Stimulated activated CD8-positive, alpha-beta memory T cell treated with anti-CD3 and anti-CD28 coated beads, Interleukin-2, amount 100 ng/mL, for 1 hour (primary cell): Measurements from ENCODE around the gene ONECUT3.

ENCODE experiments used
- DNase-seq, 2 donors: peaks; one replicate each; pipeline ENCODE4 v3.0.0-alpha.2; 2020; ENCODE audit warnings: low read depth in 2 of 2

Gene ONECUT3

GRCh38 chr19:1768248-1768647 lies 14.9 kb downstream of the ONECUT3 start:
- DNase-seq: no peak

- DNase-seq: no peak
Observed at GRCh38 chr19:1768918-1769644, 15.8 kb downstream of the ONECUT3 start.

GRCh38 chr19:1769645-1769985 lies 16.3 kb downstream of the ONECUT3 start:
- DNase-seq: no peak

GRCh38 chr19:1770866-1771576 lies 17.7 kb downstream of the ONECUT3 start:
- DNase-seq: no peak

DNA sequence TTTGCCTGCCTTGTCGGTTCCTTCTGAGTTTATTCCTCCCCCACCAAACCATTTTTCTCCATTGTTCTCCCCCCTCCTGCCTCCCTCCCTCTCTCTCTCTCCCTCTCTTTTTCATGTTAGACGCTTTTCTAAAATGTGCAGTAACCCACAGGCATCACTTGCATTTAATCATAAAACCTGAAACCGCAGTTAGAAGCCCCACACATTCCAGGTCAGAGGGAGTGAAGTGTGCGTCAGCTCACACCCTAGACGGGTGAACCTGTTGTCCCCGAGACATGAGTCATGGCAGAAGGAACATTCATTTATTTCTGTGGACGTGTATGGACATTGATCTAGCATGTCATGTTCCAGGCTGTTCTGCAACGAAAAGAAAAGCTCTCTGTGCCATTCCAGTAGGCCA lies 19.9 kb downstream of the ONECUT3 start:
- DNase-seq: no peak

DNA sequence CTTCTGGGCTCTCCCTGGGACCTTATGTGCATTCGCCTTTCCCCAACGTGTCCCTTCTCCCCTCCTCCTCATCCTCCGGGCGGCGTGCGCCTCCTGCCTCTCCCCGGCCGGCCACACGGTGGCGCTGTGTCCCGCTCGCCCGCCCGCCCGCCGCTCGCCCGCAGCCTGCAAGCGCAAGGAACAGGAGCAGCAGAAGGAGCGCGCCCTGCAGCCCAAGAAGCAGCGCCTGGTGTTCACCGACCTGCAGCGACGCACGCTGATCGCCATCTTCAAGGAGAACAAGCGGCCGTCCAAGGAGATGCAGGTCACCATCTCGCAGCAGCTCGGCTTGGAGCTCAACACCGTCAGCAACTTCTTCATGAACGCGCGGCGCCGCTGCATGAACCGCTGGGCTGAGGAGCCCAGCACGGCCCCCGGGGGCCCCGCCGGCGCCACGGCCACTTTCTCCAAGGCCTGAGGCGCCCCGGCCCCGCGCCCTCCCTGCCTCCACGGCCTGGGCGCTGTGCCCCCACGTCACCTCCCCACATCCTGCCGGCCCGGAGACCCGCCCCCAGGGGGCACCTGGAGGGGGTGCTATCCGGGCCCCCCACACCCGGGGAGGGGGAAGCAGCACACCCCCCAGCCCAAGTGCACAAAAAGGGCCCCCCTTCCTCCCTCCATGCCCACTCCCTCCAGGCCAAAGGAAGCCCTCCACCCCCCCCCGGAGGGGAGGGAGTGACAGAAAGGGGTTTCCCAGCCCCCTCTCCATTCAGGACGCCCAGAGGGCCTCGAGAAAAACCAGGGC lies 21.9 kb downstream of the ONECUT3 start:
- DNase-seq: no peak

- DNase-seq: no peak
Observed at GRCh38 chr19:1775951-1776605, 22.8 kb downstream of the ONECUT3 start.

DNA sequence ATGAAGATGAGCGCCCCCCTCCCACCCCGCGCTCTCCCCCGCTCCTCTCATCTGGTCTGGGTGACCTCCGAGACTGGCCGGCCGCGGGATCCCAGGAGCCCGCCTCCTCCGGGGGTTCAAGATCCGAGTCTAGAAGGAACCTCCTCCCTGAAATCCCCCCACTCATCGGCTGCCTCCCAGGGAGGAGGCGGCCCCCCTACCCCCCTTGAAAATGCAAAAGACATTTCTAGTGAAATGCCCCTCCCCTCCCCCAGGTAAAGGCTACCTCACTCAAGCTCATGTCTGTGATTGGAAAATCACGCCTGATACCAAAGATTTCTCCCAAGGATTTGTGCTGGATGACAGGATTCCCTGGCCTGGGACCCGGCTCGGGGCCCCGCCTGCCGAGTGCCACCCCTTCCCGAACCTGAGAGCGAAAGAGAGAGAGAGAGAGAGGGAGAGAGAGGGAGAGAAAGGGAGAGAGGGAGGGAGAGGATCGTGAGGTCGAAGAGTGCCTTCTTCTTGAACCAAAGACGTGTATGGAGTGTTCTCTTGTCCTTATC lies 23.4 kb downstream of the ONECUT3 start:
- no peak for DNase-seq

DNA sequence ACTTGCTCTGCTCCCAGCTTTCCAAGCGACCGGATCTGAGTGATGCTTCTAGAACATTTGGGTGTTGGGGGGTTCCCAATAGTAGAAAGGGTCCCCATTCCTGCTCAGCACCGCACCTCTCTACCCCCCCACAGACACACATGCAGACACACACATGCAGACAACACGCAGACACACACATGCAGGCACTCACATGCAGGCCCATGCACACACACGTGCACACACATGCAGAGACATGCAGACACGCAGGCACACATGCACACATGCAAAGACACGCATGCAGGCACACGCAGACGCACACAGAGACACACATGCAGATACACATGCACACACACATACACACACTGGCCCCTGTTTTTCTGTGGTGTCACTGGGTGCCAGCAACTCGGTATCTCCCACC lies 23.8 kb downstream of the ONECUT3 start:
- DNase-seq: no peak

DNA sequence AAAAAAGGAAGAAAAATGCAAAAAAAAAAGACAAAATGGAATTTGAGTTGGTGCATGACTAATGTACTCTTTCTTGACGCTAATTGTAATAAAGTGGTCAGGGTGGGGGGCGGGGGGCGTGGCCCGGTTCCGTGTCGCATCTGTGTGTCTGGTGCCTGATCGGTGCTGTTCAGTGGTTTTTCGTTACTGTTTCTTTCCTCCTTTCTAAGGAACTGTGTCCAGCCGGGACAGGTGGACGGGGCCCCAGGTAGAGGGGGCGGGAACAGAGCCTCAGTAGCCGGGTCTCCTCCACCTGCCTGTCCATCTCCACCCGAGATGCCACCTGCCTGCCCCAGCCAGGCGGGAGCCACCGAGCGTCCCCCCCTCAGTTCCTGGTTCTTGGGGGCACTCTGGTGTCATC lies 26.3 kb downstream of the ONECUT3 start:
- no peak for DNase-seq

- no peak for DNase-seq
Observed at GRCh38 chr19:1780272-1780958, 27.1 kb downstream of the ONECUT3 start.

DNA sequence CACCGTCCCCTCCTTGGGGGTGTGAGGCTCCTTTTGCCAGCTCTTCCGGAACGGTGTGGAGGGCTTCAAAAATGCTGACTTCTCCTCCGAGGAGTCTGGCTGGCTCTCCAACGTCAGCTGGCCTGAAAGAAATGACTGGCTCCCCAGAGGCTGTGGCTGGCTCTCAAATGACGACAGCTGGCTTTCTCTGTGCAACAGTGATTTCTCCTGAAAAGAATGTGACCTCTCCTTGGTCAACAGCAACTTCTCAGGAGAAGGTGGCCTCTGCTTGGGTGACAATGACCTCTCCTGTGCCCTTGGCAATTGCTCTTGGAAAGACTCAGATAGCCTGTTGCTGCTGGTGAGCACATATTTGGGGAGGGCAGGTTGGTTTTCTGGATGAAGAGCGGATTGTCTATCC lies 29.2 kb downstream of the ONECUT3 start:
- DNase-seq: no peak

DNA sequence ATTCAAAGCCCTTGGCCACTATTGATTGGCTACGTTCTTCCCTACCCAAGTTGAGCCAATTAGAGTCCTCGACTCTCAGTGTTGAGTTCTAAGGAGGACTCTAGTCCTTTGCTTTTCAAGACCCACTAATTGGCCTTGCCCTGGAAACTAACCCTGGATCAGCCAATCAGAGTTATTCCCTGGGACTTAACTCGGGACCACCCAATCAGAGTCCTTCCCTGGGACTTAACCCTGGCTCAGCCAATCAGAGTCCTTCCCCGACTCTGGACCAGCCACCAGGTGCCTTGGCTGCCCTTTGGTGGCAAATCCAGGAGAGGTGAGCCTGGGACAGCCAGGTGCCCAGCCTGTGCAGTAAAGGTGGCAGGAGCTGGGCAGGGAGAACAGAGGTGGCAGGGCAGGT lies 30.0 kb downstream of the ONECUT3 start:
- DNase-seq: no peak

DNA sequence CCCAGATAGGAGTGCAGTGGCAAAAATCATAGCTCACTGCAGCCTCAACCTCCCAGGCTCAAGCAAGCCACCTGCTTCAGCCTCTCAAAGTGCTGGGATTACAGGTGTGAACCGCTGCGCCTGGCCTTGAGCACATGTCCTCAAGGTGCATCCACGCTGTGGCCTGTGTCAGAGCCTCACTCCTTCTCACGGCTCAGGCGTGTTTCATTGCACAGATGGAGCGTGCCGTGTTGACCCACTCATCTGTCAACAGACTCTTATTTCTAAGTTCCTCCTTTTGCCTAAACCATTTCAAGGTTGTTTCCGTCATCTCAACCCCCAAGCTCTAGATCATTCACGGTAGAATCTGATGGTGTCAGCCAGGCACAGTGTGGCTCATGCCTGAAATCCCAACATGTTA lies 30.6 kb downstream of the ONECUT3 start:
- no peak for DNase-seq

DNA sequence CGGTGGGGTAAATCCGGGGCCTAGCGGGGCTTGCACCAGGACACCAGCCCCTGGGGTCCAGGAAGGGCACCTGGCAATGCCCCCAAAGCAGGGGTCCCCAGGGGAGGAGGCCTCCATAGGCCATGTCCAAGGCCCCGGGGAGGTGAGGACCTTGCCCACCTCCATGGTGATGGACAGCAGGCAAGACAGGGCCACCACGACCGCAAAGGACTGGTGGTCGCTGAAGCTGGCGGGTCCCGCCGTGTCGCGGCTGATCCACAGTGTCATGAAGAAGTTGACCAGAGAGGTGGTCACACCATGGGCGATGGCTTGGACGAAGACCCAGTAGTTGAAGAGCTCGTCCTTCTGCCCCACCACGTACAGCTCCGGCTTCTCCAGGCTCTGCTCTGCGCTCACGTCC lies 32.0 kb downstream of the ONECUT3 start:
- DNase-seq: no peak

DNA sequence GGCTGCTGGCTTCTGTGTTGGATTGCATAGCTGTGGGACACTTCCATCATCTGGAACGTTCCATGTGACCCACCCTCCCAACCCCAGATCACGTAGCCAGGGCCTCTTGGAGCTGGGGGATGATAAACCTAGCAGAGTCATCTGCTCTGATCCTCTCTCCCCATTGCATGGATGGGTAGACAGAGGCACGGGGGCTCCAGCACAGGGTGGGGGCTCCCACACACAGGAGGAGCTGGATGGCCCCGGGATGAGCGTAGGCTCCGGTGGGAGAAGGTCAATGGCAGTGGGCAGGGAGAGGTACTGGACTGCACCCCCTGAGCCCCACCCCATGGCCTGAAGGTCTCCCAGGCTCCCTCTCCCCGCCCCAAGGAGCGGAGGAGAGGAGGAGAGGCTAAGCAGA lies 33.4 kb downstream of the ONECUT3 start:
- DNase-seq: no peak

DNA sequence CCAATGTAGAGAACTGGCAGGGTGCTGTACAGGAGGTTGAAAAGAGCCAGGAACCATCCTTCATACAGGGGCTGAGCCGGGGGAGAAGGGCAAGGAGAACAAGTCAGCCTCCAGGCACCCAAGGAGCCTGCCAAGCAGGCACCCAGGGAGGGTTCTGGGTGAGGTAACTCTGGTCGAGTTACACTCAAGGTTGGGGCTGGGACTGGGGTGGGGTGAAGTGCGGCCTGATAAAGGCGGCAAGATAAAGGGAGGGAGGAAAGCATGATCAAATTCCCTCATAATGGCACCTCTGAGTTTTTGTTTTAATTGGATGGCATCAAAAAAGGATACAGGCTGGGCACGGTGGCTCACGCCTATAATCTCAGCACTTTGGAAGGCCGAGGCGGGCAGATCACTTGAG lies 33.8 kb downstream of the ONECUT3 start:
- DNase-seq: no peak

GRCh38 chr19:1789261-1790041 lies 36.1 kb downstream of the ONECUT3 start:
- no peak for DNase-seq

DNA sequence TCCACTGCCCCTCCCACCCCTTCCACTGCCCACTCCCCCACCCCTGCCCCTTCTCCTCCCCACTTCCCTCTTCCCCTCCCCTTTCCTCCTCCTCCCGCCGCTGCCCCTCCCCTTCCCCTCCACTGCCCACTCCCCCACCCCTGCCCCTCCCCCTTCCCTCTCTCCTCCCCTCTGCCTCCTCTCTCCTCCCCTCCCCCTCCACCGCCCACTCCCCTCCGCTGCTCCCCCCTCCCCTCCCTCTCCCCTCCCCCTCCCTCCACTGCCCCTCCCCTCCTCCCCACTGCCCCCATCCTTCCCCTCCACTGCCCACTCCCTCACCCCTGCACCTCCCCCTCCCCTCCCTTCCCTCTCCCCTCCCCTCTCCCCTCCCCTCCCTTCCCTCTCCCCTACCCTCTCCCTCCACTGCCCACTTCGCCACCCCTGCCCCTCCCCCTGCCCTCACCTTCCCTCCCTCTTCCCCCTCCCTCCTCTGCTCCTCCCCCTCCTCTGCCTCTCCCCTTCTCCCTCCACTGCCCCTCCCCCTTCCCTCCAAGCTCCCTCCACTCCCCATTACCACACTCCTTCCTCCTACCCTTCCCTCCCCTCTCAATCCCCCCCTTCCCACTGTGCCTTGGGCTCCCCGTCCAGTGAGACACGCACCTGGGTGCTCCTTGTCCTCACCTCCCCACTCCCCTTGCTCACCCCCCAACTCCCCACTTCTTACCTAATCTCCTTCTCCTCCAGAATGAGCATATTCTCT lies 36.9 kb downstream of the ONECUT3 start:
- no peak for DNase-seq

GRCh38 chr19:1791879-1792278 lies 38.6 kb downstream of the ONECUT3 start:
- DNase-seq: no peak
